Astrocyte (in vitro differentiated cells and primary cell): Measurements from ENCODE around the gene FDPS.

Source experiments
- EZH2 ChIP-seq: IDR thresholded peaks from 2 replicates; pipeline ENCODE4 v1.6.1; 2012; ENCODE audit warnings: mild to moderate bottlenecking, low read length, inconsistent platforms; ENCODE audit not compliant: insufficient read depth
- TF ChIP-seq, protein P1 (sequence below): IDR thresholded peaks from 2 replicates; pipeline ENCODE4 v1.5.1; 2011; ENCODE audit warnings: low read depth, mild to moderate bottlenecking, inconsistent platforms, low read length, moderate library complexity; ENCODE audit not compliant: insufficient read depth

DNA sequence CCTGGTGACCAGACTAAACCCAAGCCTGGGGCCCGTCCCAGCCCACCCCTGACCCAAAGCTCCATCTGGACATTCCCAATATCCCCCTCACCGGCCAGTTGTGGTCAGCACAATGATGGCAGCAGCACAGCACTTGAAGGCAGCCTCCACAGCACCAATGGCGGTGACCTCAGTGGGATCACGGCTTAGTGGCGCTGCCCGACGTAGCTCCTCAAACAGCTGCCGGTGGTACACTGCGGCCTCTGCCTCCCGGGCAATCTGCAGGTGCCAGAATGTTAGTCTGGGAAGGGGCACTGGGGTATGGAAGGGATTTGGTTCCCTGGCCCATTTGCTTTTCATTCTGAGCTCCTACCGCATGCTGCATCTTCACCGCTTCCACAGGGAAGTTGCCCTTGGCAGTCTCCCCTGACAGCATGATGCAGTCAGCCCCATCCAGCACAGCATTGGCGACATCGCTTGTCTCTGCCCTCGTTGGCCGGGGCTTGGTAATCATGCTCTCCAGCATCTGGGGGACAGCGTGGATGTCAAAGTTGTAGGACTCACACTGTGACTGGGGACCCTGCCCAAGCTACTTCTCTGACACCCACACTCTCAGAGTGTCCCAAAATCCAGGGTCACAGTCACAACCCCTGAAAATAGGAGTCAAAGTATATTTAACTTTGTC, 15.4 kb upstream of the FDPS start:
- TF ChIP-seq, protein P1, sequence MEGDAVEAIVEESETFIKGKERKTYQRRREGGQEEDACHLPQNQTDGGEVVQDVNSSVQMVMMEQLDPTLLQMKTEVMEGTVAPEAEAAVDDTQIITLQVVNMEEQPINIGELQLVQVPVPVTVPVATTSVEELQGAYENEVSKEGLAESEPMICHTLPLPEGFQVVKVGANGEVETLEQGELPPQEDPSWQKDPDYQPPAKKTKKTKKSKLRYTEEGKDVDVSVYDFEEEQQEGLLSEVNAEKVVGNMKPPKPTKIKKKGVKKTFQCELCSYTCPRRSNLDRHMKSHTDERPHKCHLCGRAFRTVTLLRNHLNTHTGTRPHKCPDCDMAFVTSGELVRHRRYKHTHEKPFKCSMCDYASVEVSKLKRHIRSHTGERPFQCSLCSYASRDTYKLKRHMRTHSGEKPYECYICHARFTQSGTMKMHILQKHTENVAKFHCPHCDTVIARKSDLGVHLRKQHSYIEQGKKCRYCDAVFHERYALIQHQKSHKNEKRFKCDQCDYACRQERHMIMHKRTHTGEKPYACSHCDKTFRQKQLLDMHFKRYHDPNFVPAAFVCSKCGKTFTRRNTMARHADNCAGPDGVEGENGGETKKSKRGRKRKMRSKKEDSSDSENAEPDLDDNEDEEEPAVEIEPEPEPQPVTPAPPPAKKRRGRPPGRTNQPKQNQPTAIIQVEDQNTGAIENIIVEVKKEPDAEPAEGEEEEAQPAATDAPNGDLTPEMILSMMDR = no peak
- TF ChIP-seq EZH2 = no peak
